ENCODE results near the gene TNFRSF11A. TPM values are rescaled to one million over a fixed set of nuclear protein-coding genes. Genes with fewer than 3 reads are reported as not detected.

The TNFRSF11A gene
- total RNA-seq, 4 donors from 2014 or later, result 1.4 to 3.2 (median 1.8) TPM; not detected in 1

GRCh38 chr18:62342884-62343283, 17.8 kb downstream of the TNFRSF11A start:
- no peaks in the 10 kb centered on the region for H3K27me3 ChIP-seq
- no peaks in the 10 kb centered on the region for H3K4me1 ChIP-seq
- H3K27ac ChIP-seq, result no peak overlapping the region
- TF ChIP-seq POLR2A (IDR thresholded peaks at IDR 0.05), result no peak
- no peak for TF ChIP-seq CTCF (IDR thresholded peaks at IDR 0.05 in 4 of 5, conservative IDR thresholded peaks at IDR 0.05 in 1 of 5)
- intact Hi-C loops (cut with DNase I; ENCODE audit: low total_unique reads) (no loop called here), in situ Hi-C loops (cut with MboI; ENCODE audit: low sequenced_read_pairs in 4 of 4) (no loop called here)
- DNase-seq (no peak), ATAC-seq (no peak)
- H3K36me3 ChIP-seq, result no peaks in the 10 kb centered on the region
- no peak overlapping the region for H3K4me3 ChIP-seq
- no peaks in the 10 kb centered on the region for H3K9me3 ChIP-seq

GRCh38 chr18:62343316-62343715, 18.2 kb downstream of the TNFRSF11A start:
- H3K36me3 ChIP-seq, result no peaks in the 10 kb centered on the region
- intact Hi-C loops (cut with DNase I; ENCODE audit: low total_unique reads), result no loop called here
- no peaks in the 10 kb centered on the region for H3K4me1 ChIP-seq
- no peaks in the 10 kb centered on the region for H3K27me3 ChIP-seq
- no peak overlapping the region for H3K27ac ChIP-seq
- H3K9me3 ChIP-seq, result no peaks in the 10 kb centered on the region
- no peak for ATAC-seq
- no peak for TF ChIP-seq POLR2A (IDR thresholded peaks at IDR 0.05)
- TF ChIP-seq CTCF (IDR thresholded peaks at IDR 0.05 in 4 of 5, conservative IDR thresholded peaks at IDR 0.05 in 1 of 5), result no peak
- H3K4me3 ChIP-seq, result no peak overlapping the region
- in situ Hi-C loops (cut with MboI; ENCODE audit: low sequenced_read_pairs in 4 of 4), result no loop called here
- DNase-seq, result no peak

- intact Hi-C loops (cut with DNase I; ENCODE audit: low total_unique reads), result no loop called here
- TF ChIP-seq CTCF (IDR thresholded peaks at IDR 0.05 in 4 of 5, conservative IDR thresholded peaks at IDR 0.05 in 1 of 5) (no peak), POLR2A (IDR thresholded peaks at IDR 0.05) (no peak)
- Histone ChIP-seq H3K27ac (no peak overlapping the region), H3K4me1 (no peaks in the 10 kb centered on the region), H3K27me3 (no peaks in the 10 kb centered on the region), H3K9me3 (no peaks in the 10 kb centered on the region), H3K4me3 (no peak overlapping the region), H3K36me3 (no peaks in the 10 kb centered on the region)
- ATAC-seq (no peak), DNase-seq (no peak)
- in situ Hi-C loops (cut with MboI; ENCODE audit: low sequenced_read_pairs in 4 of 4), result no loop called here
These were observed 20.8 kb downstream of the TNFRSF11A start for GRCh38 chr18:62345909-62346308.

- Histone ChIP-seq H3K4me3 (no peak overlapping the region), H3K36me3 (no peaks in the 10 kb centered on the region), H3K27ac (no peak overlapping the region), H3K27me3 (no peaks in the 10 kb centered on the region), H3K4me1 (no peaks in the 10 kb centered on the region), H3K9me3 (no peaks in the 10 kb centered on the region)
- intact Hi-C loops (cut with DNase I; ENCODE audit: low total_unique reads) (no loop called here), in situ Hi-C loops (cut with MboI; ENCODE audit: low sequenced_read_pairs in 4 of 4) (no loop called here)
- DNase-seq, result no peak
- no peak for TF ChIP-seq POLR2A (IDR thresholded peaks at IDR 0.05)
- no peak for TF ChIP-seq CTCF (IDR thresholded peaks at IDR 0.05 in 4 of 5, conservative IDR thresholded peaks at IDR 0.05 in 1 of 5)
- ATAC-seq, result no peak
These were observed 21.4 kb downstream of the TNFRSF11A start for GRCh38 chr18:62346333-62347088.

GRCh38 chr18:62347089-62347506, 22.0 kb downstream of the TNFRSF11A start:
- Histone ChIP-seq H3K27ac (no peak overlapping the region), H3K9me3 (no peaks in the 10 kb centered on the region), H3K4me3 (no peak overlapping the region), H3K4me1 (no peaks in the 10 kb centered on the region), H3K27me3 (no peaks in the 10 kb centered on the region), H3K36me3 (no peaks in the 10 kb centered on the region)
- DNase-seq (no peak), ATAC-seq (no peak)
- in situ Hi-C loops (cut with MboI; ENCODE audit: low sequenced_read_pairs in 4 of 4) (no loop called here), intact Hi-C loops (cut with DNase I; ENCODE audit: low total_unique reads) (no loop called here)
- TF ChIP-seq POLR2A (IDR thresholded peaks at IDR 0.05), result no peak
- TF ChIP-seq CTCF (IDR thresholded peaks at IDR 0.05 in 4 of 5, conservative IDR thresholded peaks at IDR 0.05 in 1 of 5), result no peak

All from gastrocnemius medialis (tissue), 4 donors.